Nephron (organoid): ENCODE results near the gene FCHSD2.

Source experiments
- H3K27ac Mint-ChIP-seq, 3 experiments: 2 replicates each; pipeline ENCODE4 v1.8.0; 2020; ENCODE audit warnings: mixed read lengths in 3 of 3, mild to moderate bottlenecking in 2 of 3, moderate library complexity in 1 of 3
- H3K27me3 Mint-ChIP-seq: 2 replicates; pipeline ENCODE4 v1.8.0; 2021; ENCODE audit warnings: low read depth, mild to moderate bottlenecking, moderate library complexity, mixed read lengths
- H3K36me3 Mint-ChIP-seq: 2 replicates; pipeline ENCODE4 v1.8.0; 2020; ENCODE audit warnings: low read depth, mixed read lengths
- H3K4me1 Mint-ChIP-seq: 2 replicates; pipeline ENCODE4 v1.8.0; 2020; ENCODE audit warnings: mixed read lengths
- H3K4me3 Mint-ChIP-seq, 3 experiments: 2 replicates each; pipeline ENCODE4 v1.8.0; 2020; ENCODE audit warnings: mild to moderate bottlenecking in 3 of 3, mixed read lengths in 3 of 3, moderate library complexity in 2 of 3
- H3K9me3 Mint-ChIP-seq: 2 replicates; pipeline ENCODE4 v1.8.0; 2020; ENCODE audit warnings: mixed read lengths
- TF ChIP-seq, protein P1 (sequence below), 3 experiments: fragments of 200-600 bp; sonication (generic); IDR thresholded peaks; one replicate each; pipeline ENCODE4 v1.5.0; 2021; ENCODE audit warnings: antibody characterized with exemption in 3 of 3; ENCODE audit not compliant: unreplicated experiment in 3 of 3

Gene FCHSD2

DNA sequence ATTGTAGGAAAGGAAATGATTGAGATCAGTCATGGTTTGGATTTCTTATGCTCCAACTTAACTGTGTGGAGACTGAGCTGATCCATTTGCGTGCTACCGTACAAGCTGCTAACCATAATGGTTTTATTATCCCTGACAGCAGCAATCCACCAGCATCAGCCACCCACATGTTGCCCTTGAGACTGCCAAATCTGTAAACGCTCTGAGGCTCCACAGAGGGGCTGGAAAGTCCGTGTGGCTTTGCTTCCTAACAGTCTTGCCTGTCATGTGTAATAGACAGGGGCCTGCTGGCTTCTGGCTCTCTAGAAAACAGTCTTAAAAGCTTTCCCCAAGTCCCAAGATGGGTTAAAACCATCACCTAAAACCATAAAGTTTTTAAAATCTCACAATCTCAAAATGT, 297.8 kb downstream of the FCHSD2 start:
- Mint-ChIP-seq H3K4me1 (peaks cover 36% of the 10 kb centered on the region), H3K9me3 (no peaks in the 10 kb centered on the region), H3K36me3 (peaks cover 52% of the 10 kb centered on the region), H3K27me3 (no peaks in the 10 kb centered on the region), H3K4me3 (no peak overlapping the region), H3K27ac (peak overlapping the region; percentile 94 to 95 (median 94))
- TF ChIP-seq, protein P1, sequence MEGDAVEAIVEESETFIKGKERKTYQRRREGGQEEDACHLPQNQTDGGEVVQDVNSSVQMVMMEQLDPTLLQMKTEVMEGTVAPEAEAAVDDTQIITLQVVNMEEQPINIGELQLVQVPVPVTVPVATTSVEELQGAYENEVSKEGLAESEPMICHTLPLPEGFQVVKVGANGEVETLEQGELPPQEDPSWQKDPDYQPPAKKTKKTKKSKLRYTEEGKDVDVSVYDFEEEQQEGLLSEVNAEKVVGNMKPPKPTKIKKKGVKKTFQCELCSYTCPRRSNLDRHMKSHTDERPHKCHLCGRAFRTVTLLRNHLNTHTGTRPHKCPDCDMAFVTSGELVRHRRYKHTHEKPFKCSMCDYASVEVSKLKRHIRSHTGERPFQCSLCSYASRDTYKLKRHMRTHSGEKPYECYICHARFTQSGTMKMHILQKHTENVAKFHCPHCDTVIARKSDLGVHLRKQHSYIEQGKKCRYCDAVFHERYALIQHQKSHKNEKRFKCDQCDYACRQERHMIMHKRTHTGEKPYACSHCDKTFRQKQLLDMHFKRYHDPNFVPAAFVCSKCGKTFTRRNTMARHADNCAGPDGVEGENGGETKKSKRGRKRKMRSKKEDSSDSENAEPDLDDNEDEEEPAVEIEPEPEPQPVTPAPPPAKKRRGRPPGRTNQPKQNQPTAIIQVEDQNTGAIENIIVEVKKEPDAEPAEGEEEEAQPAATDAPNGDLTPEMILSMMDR (IDR thresholded peaks at IDR 0.05; ENCODE audit: unreplicated experiment in 3 of 3): no peak

DNA sequence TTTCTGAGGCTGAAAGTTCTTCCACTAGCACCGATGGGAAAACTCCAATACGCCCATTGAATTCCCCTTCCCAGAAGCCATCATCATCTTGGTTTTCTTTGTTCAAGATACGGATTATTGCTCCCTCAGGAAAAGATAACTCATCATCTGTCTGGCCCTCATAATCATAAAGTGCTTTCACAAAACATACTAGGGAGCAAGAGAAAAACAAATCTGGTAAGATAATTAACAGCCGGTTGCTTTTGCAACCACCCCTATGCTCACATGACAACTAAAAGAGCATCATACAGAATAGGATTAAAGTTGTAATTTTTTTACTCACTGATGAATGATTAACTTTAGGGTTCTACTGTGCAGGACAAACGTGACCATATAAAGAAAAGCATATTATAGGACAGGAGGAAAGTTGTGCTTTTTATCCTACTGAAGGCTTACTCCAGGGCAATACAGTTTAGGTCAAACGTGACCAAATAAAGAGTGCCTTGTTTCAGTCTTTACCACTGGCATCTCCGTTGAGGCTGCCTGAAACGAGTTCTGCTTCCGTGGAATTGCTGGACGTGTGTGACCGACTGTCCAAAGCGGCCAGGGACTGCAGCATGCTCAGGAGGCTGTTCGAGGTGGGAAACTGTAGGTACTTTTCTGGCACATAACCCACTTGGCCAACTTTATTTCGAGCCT, 299.3 kb downstream of the FCHSD2 start:
- Mint-ChIP-seq H3K9me3 (no peaks in the 10 kb centered on the region), H3K36me3 (peaks cover 64% of the 10 kb centered on the region), H3K4me3 (peak overlapping the region in 1 of 3 experiments; percentile 4), H3K27ac (peak overlapping the region; percentile 84 to 88 (median 87)), H3K27me3 (no peaks in the 10 kb centered on the region), H3K4me1 (peaks cover 36% of the 10 kb centered on the region)
- TF ChIP-seq, protein P1 (IDR thresholded peaks at IDR 0.05; ENCODE audit: unreplicated experiment in 3 of 3): no peak

DNA sequence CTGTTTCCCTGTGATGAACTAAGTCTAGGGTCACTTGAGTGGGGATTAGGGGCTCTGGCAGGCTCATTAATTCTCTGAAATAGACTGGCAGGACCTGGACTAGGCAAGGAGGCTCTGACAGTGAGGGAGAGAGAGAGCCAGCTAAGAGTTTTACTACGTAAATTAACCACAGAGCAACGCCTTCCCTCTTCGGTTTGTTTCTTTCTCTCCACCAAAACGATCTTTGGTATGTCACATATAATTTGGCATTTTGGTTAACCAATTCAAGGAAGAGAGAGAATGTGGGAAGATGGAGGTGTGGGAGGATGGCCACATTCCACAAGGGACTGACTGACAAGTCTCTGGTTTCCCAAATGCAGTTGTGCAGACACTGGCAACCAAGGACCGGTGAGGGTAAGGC, 300.0 kb downstream of the FCHSD2 start:
- H3K4me1 Mint-ChIP-seq: peaks cover 36% of the 10 kb centered on the region

DNA sequence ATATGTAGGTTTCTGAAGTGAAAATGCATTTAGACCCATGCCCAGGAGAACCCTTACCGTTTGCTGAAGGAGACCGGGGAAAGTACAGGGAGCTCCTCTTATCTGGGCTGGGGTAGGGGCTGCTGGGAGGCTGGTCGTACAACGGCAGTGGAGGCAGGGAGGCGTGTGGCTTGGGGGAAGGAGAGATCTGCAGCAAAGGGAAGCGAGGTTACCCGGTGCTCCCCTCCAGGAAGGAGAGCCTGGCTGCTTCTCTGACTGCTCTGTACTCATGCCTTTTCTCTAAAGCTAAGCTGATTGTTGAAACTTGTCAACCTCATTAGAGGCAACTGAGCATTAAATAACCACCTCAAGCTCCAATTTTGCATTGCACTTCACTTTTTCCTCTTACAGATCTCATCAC, 300.7 kb downstream of the FCHSD2 start:
- H3K27ac Mint-ChIP-seq: peak overlapping the region; percentile 84 to 88 (median 87)
- H3K4me1 Mint-ChIP-seq: peaks cover 38% of the 10 kb centered on the region
- no peak overlapping the region for H3K4me3 Mint-ChIP-seq
- TF ChIP-seq, protein P1 (IDR thresholded peaks at IDR 0.05; ENCODE audit: unreplicated experiment in 3 of 3): no peak
- H3K9me3 Mint-ChIP-seq: no peaks in the 10 kb centered on the region
- peaks cover 60% of the 10 kb centered on the region for H3K36me3 Mint-ChIP-seq
- no peaks in the 10 kb centered on the region for H3K27me3 Mint-ChIP-seq

More for the DNA sequence above, 300.0 kb downstream of the FCHSD2 start:
- H3K27ac Mint-ChIP-seq: peak overlapping the region; percentile 84 to 88 (median 87)
- TF ChIP-seq, protein P1 (IDR thresholded peaks at IDR 0.05; ENCODE audit: unreplicated experiment in 3 of 3): no peak
- H3K9me3 Mint-ChIP-seq: no peaks in the 10 kb centered on the region
- H3K27me3 Mint-ChIP-seq: no peaks in the 10 kb centered on the region
- H3K36me3 Mint-ChIP-seq: peaks cover 62% of the 10 kb centered on the region
- H3K4me3 Mint-ChIP-seq: no peak overlapping the region

- TF ChIP-seq, protein P1 (IDR thresholded peaks at IDR 0.05; ENCODE audit: unreplicated experiment in 3 of 3): no peak
- Mint-ChIP-seq H3K9me3 (no peaks in the 10 kb centered on the region), H3K27ac (peak overlapping the region in 1 of 3 experiments; percentile 41), H3K4me3 (no peak overlapping the region), H3K27me3 (no peaks in the 10 kb centered on the region), H3K4me1 (peaks cover 43% of the 10 kb centered on the region), H3K36me3 (peaks cover 57% of the 10 kb centered on the region)
Observed at GRCh38 chr11:72840780-72841179, 301.3 kb downstream of the FCHSD2 start.
